Measurements from ENCODE around the gene NBPF3.
"Not testable (repeated sequence)": the region's sequence is repeated elsewhere in the genome, so short reads cannot be mapped to it uniquely, and the experiment has no call there.

NBPF3 gene

DNA sequence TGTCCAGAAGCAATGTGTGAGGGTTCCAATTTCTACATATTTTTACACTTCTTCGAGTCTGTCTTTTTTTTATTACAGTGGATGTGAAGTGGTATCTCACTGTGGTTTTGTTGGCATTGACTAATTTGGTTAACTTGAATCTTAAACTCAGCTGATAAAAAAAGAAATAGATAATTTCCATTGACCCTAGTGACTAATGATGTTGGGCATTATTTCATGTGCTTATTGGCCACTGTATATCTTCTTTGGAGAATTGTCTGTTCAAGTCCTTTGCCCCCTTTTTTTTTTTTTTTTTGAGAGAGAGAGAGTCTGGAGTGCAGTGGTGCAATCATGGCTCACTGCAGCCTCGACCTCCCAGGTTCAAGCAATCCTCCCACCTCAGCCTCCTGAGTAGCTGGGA is 33.3 kb upstream of the NBPF3 start:
- DNase-seq = no peak
- no peaks in the 10 kb centered on the region for H3K4me1 ChIP-seq
- H3K9me3 ChIP-seq = no peaks in the 10 kb centered on the region
- TF ChIP-seq, protein P1, sequence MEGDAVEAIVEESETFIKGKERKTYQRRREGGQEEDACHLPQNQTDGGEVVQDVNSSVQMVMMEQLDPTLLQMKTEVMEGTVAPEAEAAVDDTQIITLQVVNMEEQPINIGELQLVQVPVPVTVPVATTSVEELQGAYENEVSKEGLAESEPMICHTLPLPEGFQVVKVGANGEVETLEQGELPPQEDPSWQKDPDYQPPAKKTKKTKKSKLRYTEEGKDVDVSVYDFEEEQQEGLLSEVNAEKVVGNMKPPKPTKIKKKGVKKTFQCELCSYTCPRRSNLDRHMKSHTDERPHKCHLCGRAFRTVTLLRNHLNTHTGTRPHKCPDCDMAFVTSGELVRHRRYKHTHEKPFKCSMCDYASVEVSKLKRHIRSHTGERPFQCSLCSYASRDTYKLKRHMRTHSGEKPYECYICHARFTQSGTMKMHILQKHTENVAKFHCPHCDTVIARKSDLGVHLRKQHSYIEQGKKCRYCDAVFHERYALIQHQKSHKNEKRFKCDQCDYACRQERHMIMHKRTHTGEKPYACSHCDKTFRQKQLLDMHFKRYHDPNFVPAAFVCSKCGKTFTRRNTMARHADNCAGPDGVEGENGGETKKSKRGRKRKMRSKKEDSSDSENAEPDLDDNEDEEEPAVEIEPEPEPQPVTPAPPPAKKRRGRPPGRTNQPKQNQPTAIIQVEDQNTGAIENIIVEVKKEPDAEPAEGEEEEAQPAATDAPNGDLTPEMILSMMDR (IDR thresholded peaks at IDR 0.05) = no peak
- peaks cover 0 to 10% of the 10 kb centered on the region in 2 donors for H3K27me3 ChIP-seq
- no peak overlapping the region for H3K27ac ChIP-seq
- H3K36me3 ChIP-seq = no peaks in the 10 kb centered on the region
- H3K4me3 ChIP-seq = no peak overlapping the region
- intact Hi-C loops (cut with DNase I; ENCODE audit: low total_unique reads) = no loop called here

DNA sequence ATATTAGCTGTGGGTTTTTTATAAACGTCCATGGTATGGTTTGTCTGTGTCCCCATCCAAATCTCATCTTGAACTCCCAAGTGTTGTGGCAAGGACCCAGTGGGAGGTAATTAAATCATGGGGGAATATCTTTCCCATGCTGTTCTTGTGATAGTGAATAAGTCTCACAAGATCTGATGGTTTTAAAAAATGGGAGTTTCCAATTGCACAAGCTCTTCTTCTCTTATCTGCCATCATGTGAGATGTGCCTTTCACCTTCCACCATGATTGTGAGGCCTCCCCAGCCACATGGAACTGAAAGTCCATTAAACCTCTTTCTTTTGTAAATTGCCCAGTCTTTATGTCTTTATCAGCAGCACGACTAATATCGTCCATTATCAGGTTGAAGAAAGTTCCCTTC is 30.0 kb upstream of the NBPF3 start:
- H3K36me3 ChIP-seq; H3K9me3 ChIP-seq; H3K4me1 ChIP-seq; intact Hi-C loops (cut with DNase I; ENCODE audit: low total_unique reads); DNase-seq; H3K27ac ChIP-seq; H3K4me3 ChIP-seq: not testable (repeated sequence)
- H3K27me3 ChIP-seq = peaks cover 0 to 11% of the 10 kb centered on the region in 2 donors

DNA sequence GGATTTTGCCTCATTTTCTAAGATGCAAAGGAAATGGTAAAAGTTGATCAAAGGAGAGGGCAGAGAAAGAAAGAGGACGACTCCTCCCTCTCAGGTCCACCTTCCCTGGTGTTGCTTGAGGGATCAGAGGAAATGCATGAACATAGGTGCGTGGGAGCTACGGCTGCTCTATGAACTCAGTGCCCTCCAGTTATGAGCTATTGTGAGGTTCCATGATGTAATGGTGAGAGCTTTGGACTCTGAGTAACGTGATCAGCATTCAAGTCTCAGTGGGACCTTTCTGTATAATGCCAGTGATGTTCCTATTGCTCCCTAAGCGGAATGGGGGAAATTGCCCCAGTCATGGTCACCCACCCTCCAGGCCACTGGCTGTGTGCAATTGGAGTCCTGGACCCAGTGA is 25.9 kb upstream of the NBPF3 start:
- Histone ChIP-seq H3K4me3 (no peak overlapping the region), H3K27ac (no peak overlapping the region), H3K9me3 (no peaks in the 10 kb centered on the region), H3K36me3 (no peaks in the 10 kb centered on the region), H3K4me1 (no peaks in the 10 kb centered on the region), H3K27me3 (peaks cover 0 to 6% of the 10 kb centered on the region in 2 donors)
- no peak for DNase-seq
- TF ChIP-seq, protein P1 (IDR thresholded peaks at IDR 0.05) = no peak
- intact Hi-C loops (cut with DNase I; ENCODE audit: low total_unique reads) = no loop called here

DNA sequence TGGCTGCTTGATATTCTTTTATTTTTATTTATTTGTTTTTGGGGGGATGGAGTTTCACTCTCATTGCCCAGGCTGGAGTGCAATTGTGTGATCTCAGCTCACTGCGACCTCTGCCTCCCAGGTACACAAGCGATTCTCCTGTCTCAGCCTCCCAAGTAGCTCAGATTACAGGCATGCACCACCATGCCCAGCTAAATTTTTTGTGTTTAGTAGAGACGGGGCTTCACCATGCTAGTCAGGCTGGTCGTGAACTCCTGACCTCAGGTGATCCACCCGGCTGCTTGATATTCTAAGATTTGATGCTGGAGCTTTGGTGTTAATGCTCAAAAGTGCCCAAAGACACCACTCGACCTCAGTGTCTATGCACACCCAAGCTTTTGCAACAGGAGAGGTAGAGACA is 19.6 kb upstream of the NBPF3 start:
- H3K27me3 ChIP-seq; H3K27ac ChIP-seq; H3K4me3 ChIP-seq; H3K9me3 ChIP-seq; H3K4me1 ChIP-seq; intact Hi-C loops (cut with DNase I; ENCODE audit: low total_unique reads); H3K36me3 ChIP-seq; DNase-seq: not testable (repeated sequence)

GRCh38 chr1:21421307-21421706 is 18.6 kb upstream of the NBPF3 start:
- not testable (repeated sequence) for H3K4me3 ChIP-seq

GRCh38 chr1:21427798-21428480 is 12.0 kb upstream of the NBPF3 start:
- DNase-seq; H3K4me1 ChIP-seq; intact Hi-C loops (cut with DNase I; ENCODE audit: low total_unique reads); H3K27me3 ChIP-seq; H3K9me3 ChIP-seq; H3K4me3 ChIP-seq; H3K27ac ChIP-seq; H3K36me3 ChIP-seq: not testable (repeated sequence)

More at GRCh38 chr1:21421307-21421706, 18.6 kb upstream of the NBPF3 start:
- H3K4me1 ChIP-seq; DNase-seq; intact Hi-C loops (cut with DNase I; ENCODE audit: low total_unique reads); H3K36me3 ChIP-seq; H3K27ac ChIP-seq; H3K27me3 ChIP-seq; H3K9me3 ChIP-seq: not testable (repeated sequence)

DNA sequence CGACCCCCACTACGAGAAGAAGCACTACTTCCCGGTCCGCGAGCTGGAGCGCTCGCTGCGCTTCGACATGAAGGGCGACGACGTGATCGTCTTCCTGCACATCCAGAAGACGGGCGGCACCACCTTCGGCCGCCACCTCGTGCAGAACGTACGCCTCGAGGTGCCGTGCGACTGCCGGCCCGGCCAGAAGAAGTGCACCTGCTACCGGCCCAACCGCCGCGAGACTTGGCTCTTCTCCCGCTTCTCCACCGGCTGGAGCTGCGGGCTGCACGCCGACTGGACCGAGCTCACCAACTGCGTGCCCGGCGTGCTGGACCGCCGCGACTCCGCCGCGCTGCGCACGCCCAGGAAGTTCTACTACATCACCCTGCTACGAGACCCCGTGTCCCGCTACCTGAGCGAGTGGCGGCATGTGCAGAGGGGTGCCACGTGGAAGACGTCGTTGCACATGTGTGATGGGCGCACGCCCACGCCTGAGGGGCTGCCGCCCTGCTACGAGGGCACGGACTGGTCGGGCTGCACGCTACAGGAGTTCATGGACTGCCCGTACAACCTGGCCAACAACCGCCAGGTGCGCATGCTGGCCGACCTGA is 11.4 kb upstream of the NBPF3 start:
- not testable (repeated sequence) for H3K4me1 ChIP-seq, H3K4me3 ChIP-seq, DNase-seq

GRCh38 chr1:21429210-21429609 is 10.7 kb upstream of the NBPF3 start:
- intact Hi-C loops (cut with DNase I; ENCODE audit: low total_unique reads); H3K36me3 ChIP-seq: not testable (repeated sequence)

More for the DNA sequence above, 11.4 kb upstream of the NBPF3 start:
- H3K9me3 ChIP-seq; H3K36me3 ChIP-seq; intact Hi-C loops (cut with DNase I; ENCODE audit: low total_unique reads); H3K27me3 ChIP-seq; H3K27ac ChIP-seq: not testable (repeated sequence)

GRCh38 chr1:21430875-21431274 is 9.1 kb upstream of the NBPF3 start:
- DNase-seq; H3K4me1 ChIP-seq; H3K4me3 ChIP-seq; intact Hi-C loops (cut with DNase I; ENCODE audit: low total_unique reads); H3K36me3 ChIP-seq; H3K9me3 ChIP-seq; H3K27ac ChIP-seq: not testable (repeated sequence)
- H3K27me3 ChIP-seq = peaks cover 0 to 20% of the 10 kb centered on the region in 2 donors

More at GRCh38 chr1:21429210-21429609, 10.7 kb upstream of the NBPF3 start:
- not testable (repeated sequence) for H3K4me1 ChIP-seq, H3K4me3 ChIP-seq, H3K27me3 ChIP-seq, H3K27ac ChIP-seq, DNase-seq, H3K9me3 ChIP-seq

Measured in tibial artery (tissue), 4 donors.